H1 (cell line): ENCODE data around the gene UGT1A9. TPM values are rescaled to one million over a fixed set of nuclear protein-coding genes. Genes with fewer than 3 reads are reported as not detected.

ENCODE experiments used
- CTCF ChIA-PET: fragments of 300-600 bp; sonication (Branson Sonifier 250); formaldehyde crosslinking; loops from one replicate; lab custom pipeline; 2021; ENCODE audit not compliant: partially characterized antibody; lab: Charles Lee
- POLR2A ChIA-PET: fragments of 300-600 bp; sonication (Branson Sonifier 250); formaldehyde crosslinking; loops from one replicate; lab custom pipeline; 2021; ENCODE audit warnings: inconsistent platforms; ENCODE audit not compliant: partially characterized antibody; lab: Charles Lee
- DNase-seq, 2 experiments: peaks; one replicate each; pipeline versions ENCODE4 v3.0.0 to v3.0.0-alpha.2; 2010 to 2022; ENCODE audit warnings: low spot score in 2 of 2, low read depth in 1 of 2, mixed read lengths in 1 of 2
- FAIRE-seq: peaks from 2 replicates; lab custom pipeline; 2011; peaks lifted over from hg19 to GRCh38; lab: Jason Lieb, UNC
- H2AFZ ChIP-seq: 2 replicates; pipeline ENCODE4 v1.8.1; 2012; ENCODE audit warnings: low read length, inconsistent platforms
- H2AK5ac ChIP-seq: 2 replicates; pipeline ENCODE4 v1.6.1; 2013; ENCODE audit warnings: low read depth, low read length
- H2BK120ac ChIP-seq: replicated peaks from 2 replicates; pipeline ENCODE3; 2013; ENCODE audit warnings: low read depth, low read length, inconsistent platforms
- H2BK12ac ChIP-seq: 2 replicates; pipeline ENCODE4 v1.6.1; 2013; ENCODE audit warnings: low read depth, low read length
- H2BK15ac ChIP-seq: 2 replicates; pipeline ENCODE4 v1.6.1; 2013; ENCODE audit warnings: low read length
- H2BK20ac ChIP-seq: 2 replicates; pipeline ENCODE4 v1.6.1; 2013; ENCODE audit warnings: low read length
- H2BK5ac ChIP-seq: 2 replicates; pipeline ENCODE4 v1.6.1; 2013; ENCODE audit warnings: low read depth, low read length
- H3K14ac ChIP-seq: 2 replicates; pipeline ENCODE4 v1.6.1; 2013; ENCODE audit warnings: inconsistent platforms; ENCODE audit not compliant: insufficient read length
- H3K18ac ChIP-seq: 2 replicates; pipeline ENCODE4 v1.6.1; 2013; ENCODE audit warnings: low read length; ENCODE audit errors: extremely low read depth
- H3K23ac ChIP-seq: 2 replicates; pipeline ENCODE4 v1.6.1; 2013; ENCODE audit warnings: inconsistent platforms; ENCODE audit not compliant: insufficient read length
- H3K23me2 ChIP-seq: 2 replicates; pipeline ENCODE4 v1.6.1; 2013; ENCODE audit warnings: low read depth, low read length
- H3K27ac ChIP-seq: 2 replicates; pipeline ENCODE4 v1.6.1; 2011; ENCODE audit warnings: low read depth, low read length, inconsistent platforms
- H3K27me3 ChIP-seq, 4 experiments: replicated peaks in 1 of 4; 1 replicate in 1 of 4; 2 replicates in 3 of 4; pipeline versions ENCODE4 v1.6.1 to v1.8.1; 2011 to 2013; ENCODE audit warnings: low read length in 3 of 4, mild to moderate bottlenecking in 3 of 4, inconsistent platforms in 2 of 4, mixed read lengths in 2 of 4, moderate library complexity in 1 of 4; ENCODE audit not compliant: control insufficient read depth in 3 of 4, insufficient read depth in 3 of 4; ENCODE audit errors: extremely low read depth in 1 of 4
- H3K36me3 ChIP-seq, 4 experiments: 2 replicates each; pipeline versions ENCODE4 v1.6.1 to v1.8.1; 2011 to 2013; ENCODE audit warnings: mild to moderate bottlenecking in 4 of 4, low read length in 3 of 4, moderate library complexity in 2 of 4, control low read depth in 1 of 4, inconsistent platforms in 1 of 4; ENCODE audit not compliant: insufficient read depth in 4 of 4, control insufficient read depth in 2 of 4
- H3K4ac ChIP-seq: replicated peaks from 2 replicates; pipeline ENCODE3; 2013; ENCODE audit warnings: low read length, low read depth, mixed read lengths, inconsistent platforms; ENCODE audit not compliant: insufficient read length
- H3K4me1 ChIP-seq, 4 experiments: replicated peaks in 1 of 4; 1 replicate in 1 of 4; 2 replicates in 3 of 4; pipeline versions ENCODE4 v1.6.1 to v1.8.1; 2011 to 2013; ENCODE audit warnings: low read length in 3 of 4, inconsistent platforms in 2 of 4, mixed read lengths in 1 of 4; ENCODE audit not compliant: insufficient read depth in 4 of 4, control insufficient read depth in 3 of 4
- H3K4me2 ChIP-seq, 2 experiments: 2 replicates each; pipeline versions ENCODE4 v1.6.1 to v1.8.1; 2011 to 2013; ENCODE audit warnings: low read depth in 2 of 2, low read length in 2 of 2, control low read depth in 1 of 2, inconsistent platforms in 1 of 2, mild to moderate bottlenecking in 1 of 2; ENCODE audit not compliant: insufficient read depth in 1 of 2
- H3K4me3 ChIP-seq, 4 experiments: fragments of 200-600, 300-600 bp in 1 of 4; sonication (generic), shearing (Covaris generic), sonication (Bioruptor Twin) in 1 of 4; 2 replicates each; pipeline versions ENCODE4 v1.5.1 to v1.8.1; 2011 to 2016; ENCODE audit warnings: low read length in 4 of 4, low read depth in 3 of 4, control low read depth in 2 of 4, inconsistent platforms in 2 of 4, mild to moderate bottlenecking in 2 of 4, mixed read lengths in 1 of 4, moderate library complexity in 1 of 4; ENCODE audit not compliant: insufficient read depth in 2 of 4; ENCODE audit errors: extremely low read depth in 1 of 4
- H3K56ac ChIP-seq: replicated peaks from 2 replicates; pipeline ENCODE3; 2013; ENCODE audit warnings: low read depth, mild to moderate bottlenecking, mixed read lengths, low read length, inconsistent platforms; ENCODE audit not compliant: insufficient read length
- H3K79me1 ChIP-seq: 2 replicates; pipeline ENCODE4 v1.6.1; 2013; ENCODE audit warnings: low read depth, low read length, control low read depth
- H3K79me2 ChIP-seq, 2 experiments: 2 replicates each; pipeline versions ENCODE4 v1.6.1 to v1.8.1; 2012 to 2013; ENCODE audit warnings: low read length in 2 of 2, mild to moderate bottlenecking in 2 of 2, inconsistent platforms in 1 of 2; ENCODE audit not compliant: insufficient read depth in 2 of 2, control insufficient read depth in 1 of 2
- H3K9ac ChIP-seq, 4 experiments: replicated peaks in 1 of 4; 1 replicate in 1 of 4; 2 replicates in 3 of 4; pipeline versions ENCODE4 v1.6.1 to v1.8.1; 2011 to 2013; ENCODE audit warnings: low read depth in 3 of 4, low read length in 3 of 4, control low read depth in 2 of 4, mild to moderate bottlenecking in 2 of 4, moderate library complexity in 2 of 4, inconsistent platforms in 1 of 4; ENCODE audit errors: extremely low read depth in 1 of 4
- H3K9me3 ChIP-seq, 2 experiments: 2 replicates each; pipeline versions ENCODE4 v1.6.1 to v1.8.1; 2012 to 2013; ENCODE audit warnings: mild to moderate bottlenecking in 2 of 2, moderate library complexity in 2 of 2, control low read depth in 1 of 2, inconsistent platforms in 1 of 2, low read depth in 1 of 2, low read length in 1 of 2, mixed read lengths in 1 of 2; ENCODE audit not compliant: insufficient read depth in 2 of 2
- H4K20me1 ChIP-seq, 2 experiments: replicated peaks in 1 of 2; 2 replicates each; pipeline versions ENCODE3 to v1.8.1; 2011 to 2013; ENCODE audit warnings: inconsistent platforms in 2 of 2, low read length in 2 of 2, mild to moderate bottlenecking in 1 of 2; ENCODE audit not compliant: insufficient read depth in 2 of 2, control insufficient read depth in 1 of 2
- H4K5ac ChIP-seq: 2 replicates; pipeline ENCODE4 v1.6.1; 2013; ENCODE audit warnings: low read length, low read depth, mixed read lengths, inconsistent platforms; ENCODE audit not compliant: insufficient read length
- H4K8ac ChIP-seq: 2 replicates; pipeline ENCODE4 v1.8.0; 2013; ENCODE audit warnings: mild to moderate bottlenecking, moderate library complexity, low read length, inconsistent platforms; ENCODE audit not compliant: insufficient read depth; ENCODE audit errors: extremely low read depth
- H4K91ac ChIP-seq: replicated peaks from 2 replicates; pipeline ENCODE3; 2013; ENCODE audit warnings: low read length, mixed read lengths, inconsistent platforms; ENCODE audit not compliant: insufficient read length
- BACH1 ChIP-seq: IDR thresholded peaks from 2 replicates; pipeline ENCODE4 v1.6.1; 2012; ENCODE audit warnings: low read length, improper control_type of control experiment
- CHD2 ChIP-seq: IDR thresholded peaks from 2 replicates; pipeline ENCODE4 v1.6.1; 2012; ENCODE audit warnings: low read length, improper control_type of control experiment
- CTBP2 ChIP-seq: IDR thresholded peaks from 2 replicates; pipeline ENCODE4 v1.7.0; 2011; ENCODE audit warnings: borderline replicate concordance, mild to moderate bottlenecking, moderate library complexity, mixed read lengths, low read length; ENCODE audit not compliant: insufficient read depth, insufficient read length
- GABPA ChIP-seq: IDR thresholded peaks from 2 replicates; pipeline ENCODE4 v1.6.1; 2011; ENCODE audit warnings: mild to moderate bottlenecking, low read length, moderate library complexity, borderline replicate concordance; ENCODE audit not compliant: insufficient read depth
- HDAC6 ChIP-seq: IDR thresholded peaks from one replicate; pipeline ENCODE4 v1.7.1; 2012; ENCODE audit warnings: low read depth, mild to moderate bottlenecking, inconsistent platforms, low read length, moderate library complexity
- JUND ChIP-seq: IDR thresholded peaks from 2 replicates; pipeline ENCODE4 v1.6.1; 2011; ENCODE audit warnings: mild to moderate bottlenecking, improper control_type of control experiment, low read length
- SIX5 ChIP-seq: IDR thresholded peaks from 2 replicates; pipeline ENCODE4 v1.6.1; 2011; ENCODE audit warnings: mild to moderate bottlenecking, low read depth, low read length
- SP1 ChIP-seq: IDR thresholded peaks from 2 replicates; pipeline ENCODE4 v1.6.1; 2011; ENCODE audit warnings: low read depth, low read length
- YY1 ChIP-seq: IDR thresholded peaks from 2 replicates; pipeline ENCODE4 v1.6.1; 2011; ENCODE audit warnings: low read depth, mild to moderate bottlenecking, low read length
- ZNF274 ChIP-seq: IDR thresholded peaks from 2 replicates; pipeline ENCODE4 v1.7.0; 2012; ENCODE audit warnings: low read length, borderline replicate concordance; ENCODE audit errors: extremely low read depth
- WGBS, 2 experiments: shearing (Covaris generic) in 1 of 2; methylation state at CpG; one replicate each; pipeline versions ENCODE4 v1.1.6 to v1.1.7; 2013 to 2015; ENCODE audit warnings: low lambda C conversion rate in 2 of 2, mixed read lengths in 2 of 2, inconsistent platforms in 1 of 2, low coverage in 1 of 2, missing lambda C conversion rate in 1 of 2; ENCODE audit not compliant: insufficient replicate concordance in 2 of 2, insufficient coverage in 1 of 2, insufficient read length in 1 of 2; ENCODE audit errors: extremely low coverage in 1 of 2, missing lambda C conversion rate in 1 of 2; 5-methylcytosine and 5-hydroxymethylcytosine counted together
- polyA plus RNA-seq, 7 experiments: library from polyadenylated mRNA; depleted of rRNA in 3 of 7; stranded (reverse) in 5 of 7; unstranded in 2 of 7; fragments of >200 nt in 5 of 7; fragments of 200-250 nt in 2 of 7; gene quantifications; 1 replicate in 5 of 7; 2 replicates in 1 of 7; 4 replicates in 1 of 7; pipeline versions ENCODE4 v1.2.1 to v1.2.3, GENCODE V29; 2011 to 2013; ENCODE audit warnings: missing spikeins in 2 of 7, mixed read lengths in 2 of 7
- total RNA-seq: library from RNA; stranded (reverse); fragmentation: NEBNext Ultra II Directional; extraction: Animal tissue kit (Norgen Biotek cat#: 25700); gene quantifications from 2 replicates; pipeline ENCODE4 v1.2.1, GENCODE V29; 2021

Gene UGT1A9
- total and polyA plus RNA-seq, 2 of the 8 experiments (the other 6 are each of a cell fraction or from before 2014, with no cell fraction given): not detected

- Histone ChIP-seq H3K27ac (no peak overlapping the region), H3K27me3 (no peaks in the 10 kb centered on the region), H3K23me2 (peaks cover 2% of the 10 kb centered on the region; the same call in 1 of the 2 replicates), H3K23ac (no peak overlapping the region), H4K5ac (no peak overlapping the region), H2AK5ac (no peak overlapping the region), H3K4ac (no peak overlapping the region), H3K9ac (no peak overlapping the region), H4K8ac (no peak overlapping the region), H2AFZ (no peak overlapping the region), H3K36me3 (no peaks in the 10 kb centered on the region), H2BK15ac (no peak overlapping the region), H2BK120ac (no peak overlapping the region), H3K18ac (no peak overlapping the region), H2BK12ac (no peak overlapping the region), H3K79me2 (no peaks in the 10 kb centered on the region), H3K79me1 (no peaks in the 10 kb centered on the region), H4K20me1 (no peaks in the 10 kb centered on the region), H2BK5ac (no peak overlapping the region), H3K9me3 (no peaks in the 10 kb centered on the region), H3K4me3 (no peak overlapping the region), H3K56ac (no peak overlapping the region), H3K4me2 (no peak overlapping the region), H2BK20ac (no peak overlapping the region), H4K91ac (no peak overlapping the region), H3K4me1 (peaks cover 0 to 8% (median 2%) of the 10 kb centered on the region in 4 experiments; a peak in 1 of 7 replicates), H3K14ac (no peak overlapping the region)
- ChIA-PET POLR2A (no interaction called here), CTCF (no interaction called here)
- FAIRE-seq: peak; percentile 45
- TF ChIP-seq HDAC6 (no peak), BACH1 (no peak), CTBP2 (no peak), GABPA (no peak), CHD2 (no peak), ZNF274 (no peak), SIX5 (no peak), SP1 (no peak), JUND (no peak), YY1 (no peak)
- no peak for DNase-seq
- WGBS, 2 experiments: 87% methylated on average over 5 of the region's 5 CpGs; no CpG with 5 or more reads in 1 of the 2 experiments
Observed at GRCh38 chr2:233688341-233688740, 16.6 kb downstream of the UGT1A9 start.
